ENCODE measurements around the gene SYT1.

The SYT1 gene

DNA sequence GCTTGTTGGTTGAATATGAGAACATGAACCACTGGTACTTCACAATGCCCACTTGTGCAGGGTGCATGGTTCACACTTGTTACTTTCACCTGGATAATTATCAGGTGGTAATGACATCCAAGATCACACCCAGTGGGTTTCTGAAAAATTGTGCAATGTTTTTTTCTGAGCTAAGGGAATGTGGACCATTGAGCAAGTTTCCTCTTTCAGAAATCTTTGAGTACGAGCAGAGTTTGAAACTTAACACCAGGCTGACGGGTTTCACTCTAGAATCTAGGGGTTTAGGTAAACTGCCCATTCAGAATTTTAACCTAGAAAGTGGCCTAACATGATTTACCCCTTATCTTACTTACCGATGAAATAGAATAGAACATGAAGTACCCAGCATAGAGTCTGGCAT lies 436.6 kb downstream of the SYT1 start:
- no peak for DNase-seq

DNA sequence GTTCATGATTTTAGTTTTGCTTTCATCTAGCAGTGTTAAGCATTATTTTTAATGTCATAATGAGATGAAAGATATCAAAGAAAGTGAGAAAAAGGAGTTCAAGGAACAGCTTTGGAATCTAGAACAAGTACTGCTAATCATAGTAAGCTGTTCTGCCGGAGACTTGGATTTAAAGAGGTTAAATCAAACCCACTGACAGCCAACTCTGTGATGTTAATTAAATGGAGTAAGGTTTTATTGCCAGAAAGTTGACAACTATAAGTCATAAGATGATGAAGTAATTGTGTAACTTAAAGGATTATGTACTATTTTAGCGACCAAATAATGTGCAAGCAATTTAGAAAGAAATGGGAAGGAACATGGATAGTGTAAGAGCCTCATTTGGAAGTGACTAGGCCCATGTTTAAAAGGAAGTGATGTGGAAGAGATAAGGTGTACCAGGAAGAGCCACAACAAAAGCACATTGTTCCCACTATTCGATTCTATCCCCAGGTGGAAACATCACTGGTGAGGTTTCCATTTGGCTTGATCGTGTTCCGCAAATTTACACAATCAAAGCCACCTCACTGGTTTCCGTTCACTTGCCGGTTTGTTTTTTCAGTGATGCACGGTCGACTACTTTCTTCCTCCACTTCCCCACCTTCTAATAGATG lies 437.7 kb downstream of the SYT1 start:
- DNase-seq: no peak

DNA sequence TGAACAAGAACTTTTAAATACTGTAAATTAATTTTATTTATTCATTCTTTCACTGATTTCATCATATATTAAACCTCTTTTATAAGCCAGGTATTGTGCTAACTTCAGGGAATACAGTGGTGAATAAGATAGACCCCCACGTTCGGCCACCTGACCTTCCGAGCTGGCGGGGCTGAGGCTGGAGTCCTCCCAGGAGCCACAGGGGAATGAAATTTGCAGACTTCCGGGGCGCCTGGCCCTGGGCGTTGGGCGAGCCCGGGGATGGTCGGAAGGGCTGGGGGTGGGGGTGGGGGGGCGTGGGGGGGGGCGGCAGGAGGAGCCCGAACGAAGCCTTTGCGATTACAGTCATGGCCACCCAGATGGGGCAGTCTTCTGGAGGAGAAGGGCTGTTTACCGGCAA lies 442.8 kb downstream of the SYT1 start:
- DNase-seq: no peak

- DNase-seq: no peak
These were observed 444.5 kb downstream of the SYT1 start for GRCh38 chr12:79309039-79309438.

GRCh38 chr12:79317179-79317847 lies 452.7 kb downstream of the SYT1 start:
- no peak for DNase-seq

DNA sequence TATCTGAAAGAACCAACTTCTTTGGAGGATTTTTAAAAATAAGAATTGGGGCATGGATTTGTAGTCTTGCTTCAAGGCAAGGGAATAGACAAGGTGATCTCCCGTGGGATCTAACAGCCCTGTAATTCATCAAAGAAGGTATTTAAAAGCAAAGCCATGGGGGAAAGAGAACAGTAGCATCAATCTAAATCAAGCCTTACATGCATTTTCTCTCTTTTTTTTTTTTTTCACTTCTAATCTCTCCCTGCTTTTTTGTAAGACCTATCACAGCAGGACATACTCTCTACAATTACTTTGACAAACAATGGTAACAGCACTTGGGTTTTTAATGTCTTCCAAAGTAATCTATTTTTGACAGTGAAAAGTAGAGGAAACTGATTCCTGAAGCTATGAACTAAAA lies 458.3 kb downstream of the SYT1 start:
- DNase-seq: no peak

- no peak for DNase-seq
These were observed 460.0 kb downstream of the SYT1 start for GRCh38 chr12:79324571-79324970.

DNA sequence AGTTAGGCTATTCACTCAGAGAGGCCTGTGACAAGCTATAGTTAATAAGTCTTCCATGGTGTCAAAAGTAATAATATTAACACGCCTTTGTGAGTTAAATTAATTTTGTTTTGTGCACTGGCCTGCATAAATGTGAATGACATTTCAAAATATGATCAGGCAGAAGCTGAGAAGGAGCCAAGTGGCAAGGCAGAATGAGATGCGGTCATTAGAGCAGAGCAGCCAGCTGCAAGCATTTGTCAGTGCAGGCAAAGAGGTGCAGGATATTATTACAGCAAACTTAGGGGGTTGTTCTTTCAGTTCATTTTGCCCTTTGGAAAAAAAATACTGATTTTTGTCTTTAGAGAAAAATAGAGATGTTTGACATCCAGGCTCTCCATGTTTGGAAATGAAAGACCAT lies 461.6 kb downstream of the SYT1 start:
- no peak for DNase-seq

DNA sequence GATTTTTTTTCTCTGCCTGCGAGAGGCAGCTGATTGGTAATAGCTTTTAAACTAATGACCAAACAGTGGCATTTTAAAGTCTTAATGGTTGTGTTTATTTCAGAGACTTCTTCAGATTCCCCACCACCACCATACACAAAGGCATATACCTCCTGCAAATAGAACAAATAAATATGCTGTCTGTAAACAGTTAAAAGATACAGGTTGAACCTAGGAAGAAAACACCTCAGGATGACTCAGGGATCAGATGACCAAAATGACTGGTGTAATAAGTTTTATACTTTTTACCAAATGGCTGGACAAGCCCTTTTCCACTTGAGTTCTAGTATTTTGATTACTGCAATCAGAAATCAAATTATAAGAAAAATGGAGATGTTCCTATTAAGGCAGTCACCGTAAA lies 462.1 kb downstream of the SYT1 start:
- DNase-seq: no peak

DNA sequence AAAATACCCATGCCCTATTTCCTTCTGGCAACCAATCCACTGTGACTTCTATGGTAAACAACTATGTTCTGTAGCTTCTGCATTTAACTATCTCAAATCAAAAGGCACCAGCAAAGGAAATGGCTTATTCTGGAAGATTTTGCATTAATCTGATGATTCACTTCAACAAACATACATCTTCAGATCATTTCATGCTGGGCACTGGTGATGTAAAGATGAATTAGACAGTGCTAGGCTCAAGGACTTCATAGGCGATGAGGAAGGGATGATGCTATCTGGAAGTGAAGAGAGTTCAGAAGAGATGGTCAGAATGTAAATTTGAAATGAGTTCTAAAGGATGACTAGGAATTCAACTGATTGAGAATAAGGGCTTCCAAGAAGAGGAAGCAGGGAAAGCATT lies 462.9 kb downstream of the SYT1 start:
- DNase-seq: no peak

- DNase-seq: no peak
These were observed 465.4 kb downstream of the SYT1 start for GRCh38 chr12:79329933-79330332.

DNA sequence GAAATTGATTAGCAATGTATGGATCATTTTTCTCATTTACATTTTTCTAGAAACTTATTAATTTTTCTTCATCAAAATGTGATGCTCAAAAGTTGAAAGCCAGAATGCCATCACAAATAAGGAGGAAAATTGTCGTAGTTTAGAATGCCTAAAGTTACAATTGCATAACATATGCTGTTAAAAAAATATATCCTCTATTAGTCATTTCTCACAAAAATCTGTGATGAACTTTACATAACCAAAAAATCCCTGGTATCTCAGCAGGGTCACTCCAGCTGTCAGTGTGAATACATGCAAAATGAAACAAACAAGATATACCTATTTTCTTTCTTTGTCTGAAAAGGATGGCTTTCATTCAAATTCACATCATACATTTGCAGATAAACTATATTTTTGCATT lies 467.3 kb downstream of the SYT1 start:
- DNase-seq: no peak

GRCh38 chr12:79333144-79333543 lies 468.6 kb downstream of the SYT1 start:
- no peak for DNase-seq

- no peak for DNase-seq
These were observed 473.2 kb downstream of the SYT1 start for GRCh38 chr12:79337662-79338290.

DNA sequence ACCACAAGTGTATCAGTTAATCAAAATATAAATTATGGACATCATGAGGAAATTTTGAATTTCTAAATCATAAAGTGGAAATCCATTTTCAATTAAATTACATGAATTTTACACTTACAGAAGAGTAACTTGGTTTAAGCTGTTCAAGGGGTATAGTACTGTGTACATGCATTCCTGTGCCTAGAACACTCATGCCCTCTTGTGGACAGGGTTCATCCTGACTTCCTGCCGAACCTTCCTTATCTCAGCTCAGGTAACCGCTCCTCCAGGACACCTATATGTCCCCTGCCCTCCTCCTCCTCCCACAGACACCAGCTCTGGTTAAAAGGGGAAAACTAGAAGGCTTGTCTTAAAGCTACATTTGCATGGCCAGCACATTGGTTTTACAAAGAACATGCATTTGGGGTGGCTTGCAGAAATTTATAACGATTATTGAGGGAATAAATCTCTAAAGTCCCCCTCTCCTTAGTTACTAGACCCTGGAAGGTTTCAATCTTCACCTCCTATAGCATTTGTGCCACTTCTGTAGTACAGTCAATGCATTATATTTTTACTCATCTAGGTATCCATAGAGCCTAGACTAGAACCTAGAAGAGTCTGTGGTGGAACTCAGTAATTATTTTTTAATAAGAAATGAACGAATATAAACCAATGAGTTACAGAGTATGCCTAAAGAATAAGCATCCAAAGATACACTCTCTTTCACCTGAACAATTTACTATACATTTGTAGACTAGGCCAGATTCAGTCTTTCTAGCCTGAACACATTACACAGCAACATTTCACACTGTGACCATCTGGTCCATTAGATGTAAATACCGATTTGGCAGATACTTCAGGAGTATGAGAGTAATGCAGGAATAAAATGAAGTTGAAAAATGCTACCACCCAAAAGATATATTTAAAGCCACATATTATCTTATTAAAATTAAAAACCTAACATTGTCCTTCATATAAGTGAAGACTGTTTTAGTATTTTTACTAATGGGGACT lies 480.6 kb downstream of the SYT1 start:
- peak; percentile 64 for DNase-seq

GRCh38 chr12:79347866-79348265 lies 483.3 kb downstream of the SYT1 start:
- DNase-seq: peak; percentile 32

- no peak for DNase-seq
These were observed 486.7 kb downstream of the SYT1 start for GRCh38 chr12:79351251-79351650.

DNA sequence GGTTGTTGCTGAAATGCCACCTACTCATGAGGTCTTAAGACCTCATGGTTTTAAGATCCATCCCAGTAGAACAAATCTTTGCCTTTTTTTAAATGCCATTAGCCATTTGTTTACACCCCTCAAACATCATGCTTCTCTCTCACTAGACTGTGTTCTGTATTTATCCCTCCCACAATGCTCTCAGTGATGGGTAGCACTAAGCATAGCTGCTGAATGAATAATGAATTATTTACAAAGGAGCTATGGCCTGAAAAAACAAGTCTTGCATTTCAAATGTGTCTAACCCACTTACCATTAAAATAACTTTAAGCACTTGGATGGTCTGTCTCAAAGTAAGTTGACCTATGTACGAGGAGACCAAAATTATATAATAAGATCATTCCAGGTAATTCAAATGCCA lies 491.6 kb downstream of the SYT1 start:
- no peak for DNase-seq

DNA sequence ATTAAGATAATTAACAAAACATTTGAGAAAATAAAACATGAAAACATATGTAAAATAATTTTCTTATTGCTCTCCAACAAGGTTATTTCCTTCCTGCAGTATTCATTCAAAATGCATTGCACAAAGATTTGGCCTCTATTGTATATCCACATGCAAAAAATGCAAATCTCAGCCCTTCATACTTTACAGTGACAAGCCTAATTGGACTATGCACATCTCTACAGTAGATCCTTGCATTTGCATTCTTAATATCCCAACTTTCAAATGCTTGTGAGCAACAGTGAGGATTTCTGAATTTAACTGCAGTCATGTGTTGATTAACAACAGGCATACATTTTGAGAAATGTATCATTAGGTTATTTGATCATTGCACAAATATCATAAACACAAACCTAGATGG lies 492.5 kb downstream of the SYT1 start:
- DNase-seq: no peak

DNA sequence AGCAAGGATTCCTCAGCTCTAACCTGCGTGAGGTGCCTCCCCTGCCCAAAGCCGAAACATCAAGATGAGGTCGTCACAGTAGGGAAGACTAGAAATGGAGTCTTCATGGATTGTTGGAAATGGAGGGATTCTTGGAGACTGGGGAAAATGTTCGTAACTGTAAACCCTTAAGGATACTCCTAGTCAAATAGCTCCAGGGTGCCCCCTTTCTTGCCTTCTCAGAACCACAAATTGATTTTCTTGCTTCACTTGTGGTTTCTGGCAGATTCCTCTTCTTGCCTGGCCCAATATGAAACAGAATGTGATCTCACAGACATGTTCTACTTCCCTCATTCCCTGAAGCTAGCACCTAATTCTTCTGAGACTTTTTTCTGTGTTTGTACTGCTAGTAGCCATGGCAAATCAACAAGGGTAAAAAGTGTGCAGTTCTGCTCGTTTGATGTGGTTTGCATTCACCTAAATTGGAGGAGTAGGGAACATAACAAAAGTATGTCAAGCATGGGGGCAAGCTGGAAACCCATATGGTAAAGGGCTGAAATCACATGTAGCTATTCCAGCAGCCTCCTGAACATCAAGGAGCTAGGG lies 494.2 kb downstream of the SYT1 start:
- peak; percentile 13 for DNase-seq

- peak; percentile 38 for DNase-seq
These were observed 495.7 kb downstream of the SYT1 start for GRCh38 chr12:79360286-79360685.

DNA sequence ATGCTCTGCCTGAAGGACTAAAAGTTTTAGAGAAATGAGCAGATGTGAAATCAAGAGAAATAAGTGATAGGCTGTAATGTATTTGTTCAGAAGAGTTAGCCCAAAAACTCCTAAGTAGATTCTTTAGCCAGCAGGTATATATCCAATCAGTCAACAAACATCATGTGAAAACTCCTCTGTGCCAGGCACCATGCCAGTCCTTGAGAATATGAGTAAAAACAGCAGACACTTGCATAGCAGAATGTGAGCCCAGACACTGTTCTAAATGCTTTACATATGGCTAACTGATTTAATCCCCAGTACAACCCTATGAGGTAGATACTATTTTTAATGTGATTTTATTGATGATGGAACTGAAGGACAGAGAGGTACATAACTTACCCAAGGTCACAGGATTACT lies 496.4 kb downstream of the SYT1 start:
- no peak for DNase-seq

DNA sequence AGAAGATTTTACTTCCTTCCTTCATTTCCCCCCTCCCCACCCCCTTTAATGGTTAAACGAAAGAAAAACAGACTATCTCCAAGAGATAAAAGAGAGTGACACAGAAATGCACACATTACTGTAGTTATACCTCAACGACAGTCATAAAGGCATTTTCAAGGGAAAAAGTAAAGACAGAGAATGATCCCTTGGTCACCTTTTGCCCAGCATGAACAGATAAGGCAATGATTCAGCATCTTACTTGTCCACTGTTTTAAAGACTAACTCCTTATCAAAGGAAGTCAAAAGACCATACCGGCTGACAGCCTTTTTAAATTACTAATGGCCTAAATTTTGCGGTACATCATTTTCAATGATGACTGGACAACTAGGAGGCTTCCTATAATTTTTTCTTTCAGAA lies 499.6 kb downstream of the SYT1 start:
- no peak for DNase-seq
